Measurements from ENCODE around the gene CLCA2.

- TF ChIP-seq CTCF (conservative IDR thresholded peaks at IDR 0.05 in 1 of 2, IDR thresholded peaks at IDR 0.05 in 1 of 2; ENCODE audit: extremely low read depth in 1 of 2, insufficient read depth in 1 of 2, low read depth in 1 of 2, low read length in 2 of 2) (no peak), EZH2 (IDR thresholded peaks at IDR 0.05; ENCODE audit: borderline replicate concordance, low read length) (no peak)
Observed at GRCh38 chr1:86478416-86479156, 54.6 kb downstream of the CLCA2 start.

Data from mammary epithelial cell (primary cell).